Endothelial cell of umbilical vein (primary cell): ENCODE measurements around the gene VMP1. TPM values are rescaled to one million over a fixed set of nuclear protein-coding genes. Genes with fewer than 3 reads are reported as not detected.

Source experiments
- BruUV-seq: library from RNA; stranded (reverse); fragments of 400-500 nt; replicated peaks from 2 replicates; lab custom pipeline; 2021; lab: Mats Ljungman, UMichigan
- CTCF ChIA-PET: fragments of 300-600, 350-600 bp; sonication (Branson Sonifier 250); formaldehyde crosslinking; loops from one replicate; lab custom pipeline; 2021; ENCODE audit warnings: antibody characterized with exemption, inconsistent platforms; lab: Charles Lee
- POLR2A ChIA-PET: fragments of 300-600, 350-600 bp; sonication (Branson Sonifier 250); formaldehyde crosslinking; loops from one replicate; lab custom pipeline; 2021; ENCODE audit warnings: antibody characterized with exemption, inconsistent platforms; lab: Charles Lee
- DNase-seq: peaks from one replicate; pipeline ENCODE4 v3.0.0-alpha.2; 2011; ENCODE audit warnings: low read depth, low spot score
- FAIRE-seq: peaks from 2 replicates; lab custom pipeline; 2011; peaks lifted over from hg19 to GRCh38; lab: Jason Lieb, UNC
- H2AFZ ChIP-seq: 2 replicates; pipeline ENCODE4 v1.6.0; 2012; ENCODE audit warnings: low read depth, low read length, control low read depth, inconsistent platforms
- H3K27ac ChIP-seq: 2 replicates; pipeline ENCODE4 v1.5.1; 2011; ENCODE audit warnings: low read depth, mild to moderate bottlenecking, control low read depth, low read length, moderate library complexity; ENCODE audit not compliant: insufficient read depth
- H3K27me3 ChIP-seq, 2 experiments: 2 replicates each; pipeline versions ENCODE4 v1.6.0 to v1.6.1; 2011; ENCODE audit warnings: low read length in 2 of 2, mixed read lengths in 1 of 2; ENCODE audit not compliant: control insufficient read depth in 2 of 2, insufficient read depth in 2 of 2
- H3K36me3 ChIP-seq, 2 experiments: 2 replicates in 1 of 2; 3 replicates in 1 of 2; pipeline ENCODE4 v1.5.1; 2011; ENCODE audit warnings: low read length in 2 of 2, mild to moderate bottlenecking in 1 of 2, moderate library complexity in 1 of 2; ENCODE audit not compliant: control insufficient read depth in 2 of 2, insufficient read depth in 2 of 2; ENCODE audit errors: extremely low read depth in 1 of 2
- H3K4me1 ChIP-seq: 3 replicates; pipeline ENCODE4 v1.5.1; 2011; ENCODE audit warnings: mild to moderate bottlenecking, low read length; ENCODE audit not compliant: control insufficient read depth, insufficient read depth; ENCODE audit errors: extremely low read depth
- H3K4me2 ChIP-seq: 2 replicates; pipeline ENCODE4 v1.6.1; 2011; ENCODE audit warnings: low read length, control low read depth, mixed read lengths; ENCODE audit not compliant: insufficient read depth
- H3K4me3 ChIP-seq, 3 experiments: fragments of 200-600 bp in 1 of 3; sonication (generic), shearing (Covaris generic) in 1 of 3; replicated peaks in 1 of 3; 2 replicates each; pipeline ENCODE4 v1.5.1; 2011 to 2016; ENCODE audit warnings: control low read depth in 3 of 3, low read length in 3 of 3, mild to moderate bottlenecking in 2 of 3, inconsistent platforms in 1 of 3, low read depth in 1 of 3, moderate library complexity in 1 of 3; ENCODE audit not compliant: insufficient read depth in 1 of 3
- H3K79me2 ChIP-seq: 2 replicates; pipeline ENCODE4 v1.6.0; 2012; ENCODE audit warnings: low read length, inconsistent platforms; ENCODE audit not compliant: control insufficient read depth, insufficient read depth
- H3K9ac ChIP-seq: replicated peaks from 2 replicates; pipeline ENCODE3; 2011; ENCODE audit warnings: low read length, control low read depth; ENCODE audit not compliant: insufficient read depth; ENCODE audit errors: extremely low read depth
- H3K9me1 ChIP-seq: replicated peaks from 3 replicates; pipeline ENCODE4 v1.6.0; 2011; ENCODE audit warnings: mild to moderate bottlenecking, low read length; ENCODE audit not compliant: control insufficient read depth, insufficient read depth; ENCODE audit errors: extremely low read depth
- H3K9me3 ChIP-seq: replicated peaks from 2 replicates; pipeline ENCODE4 v1.5.1; 2012; ENCODE audit warnings: low read length, inconsistent platforms; ENCODE audit not compliant: control insufficient read depth, insufficient read depth
- H4K20me1 ChIP-seq: replicated peaks from 2 replicates; pipeline ENCODE3; 2011; ENCODE audit warnings: mild to moderate bottlenecking, low read length; ENCODE audit not compliant: control insufficient read depth, insufficient read depth; ENCODE audit errors: extremely low read depth
- CTCF ChIP-seq, 2 donors: IDR thresholded peaks; 1 replicate in 1 of 2; 2 replicates in 1 of 2; pipeline ENCODE4 v1.5.1; 2011; ENCODE audit warnings: low read length in 2 of 2, mild to moderate bottlenecking in 2 of 2, moderate library complexity in 2 of 2, control low read depth in 1 of 2, inconsistent platforms in 1 of 2, low read depth in 1 of 2; ENCODE audit not compliant: insufficient read depth in 1 of 2; ENCODE audit errors: extremely low read depth in 1 of 2
- EZH2 ChIP-seq: IDR thresholded peaks from 2 replicates; pipeline ENCODE4 v1.6.1; 2012; ENCODE audit warnings: borderline replicate concordance, low read depth, mild to moderate bottlenecking, moderate library complexity, low read length, inconsistent platforms; ENCODE audit not compliant: severe bottlenecking
- FOS ChIP-seq: IDR thresholded peaks from 2 replicates; pipeline ENCODE4 v1.6.1; 2011; ENCODE audit warnings: mild to moderate bottlenecking, low read length, moderate library complexity, borderline replicate concordance; ENCODE audit not compliant: insufficient read depth
- GATA2 ChIP-seq: IDR thresholded peaks from 2 replicates; pipeline ENCODE4 v1.7.0; 2011; ENCODE audit warnings: low read depth, mild to moderate bottlenecking, moderate library complexity, mixed read lengths, low read length; ENCODE audit not compliant: insufficient read length, insufficient read depth
- JUN ChIP-seq: IDR thresholded peaks from 2 replicates; pipeline ENCODE4 v1.6.1; 2011; ENCODE audit warnings: borderline replicate concordance, low read depth; ENCODE audit not compliant: insufficient read length, insufficient read depth
- MAX ChIP-seq: IDR thresholded peaks from 2 replicates; pipeline ENCODE4 v1.6.1; 2011; ENCODE audit not compliant: insufficient read depth, insufficient read length
- MYC ChIP-seq: IDR thresholded peaks from one replicate; pipeline ENCODE4 v1.6.1; 2011; ENCODE audit warnings: mild to moderate bottlenecking, low read depth, low read length
- POLR2A ChIP-seq: IDR thresholded peaks from 2 replicates; pipeline ENCODE4 v1.6.1; 2012; ENCODE audit warnings: low read depth, mild to moderate bottlenecking, control low read depth, low read length
- POLR2AphosphoS5 ChIP-seq: IDR thresholded peaks from 2 replicates; pipeline ENCODE4 v1.6.1; 2012; ENCODE audit warnings: low read depth, mild to moderate bottlenecking, control low read depth, low read length, moderate library complexity; ENCODE audit not compliant: insufficient read depth
- dilution Hi-C: fragments of 300-500 bp; cut with MboI; formaldehyde crosslinking; loops from one replicate; pipeline ENCODE4 v1.15.0; 2019; ENCODE audit warnings: low sequenced_read_pairs; ENCODE audit not compliant: extremely low pct_ligation_motif_present
- intact Hi-C: fragments of 100-400 bp; cut with micrococcal nuclease; formaldehyde crosslinking; loops from one replicate; pipeline ENCODE4 v1.10.0; 2022
- polyA plus RNA-seq, 4 experiments: library from polyadenylated mRNA; depleted of rRNA in 3 of 4; stranded (reverse) in 3 of 4; unstranded in 1 of 4; fragments of >200 nt; gene quantifications; 2 replicates each; pipeline versions ENCODE4 v1.2.1 to v1.2.3, GENCODE V29; 2011 to 2012; ENCODE audit warnings: missing spikeins in 1 of 4
- total RNA-seq: library from RNA; stranded (reverse); gene quantifications from 2 replicates; pipeline ENCODE4 v1.2.3, GENCODE V29; 2021

VMP1 gene
- total and polyA plus RNA-seq, 2 donors (not counting 3 experiments of a cell fraction or from before 2014, with no cell fraction given): 138 to 270 TPM

GRCh38 chr17:59666235-59666634, 41.2 kb upstream of the VMP1 start:
- CTCF ChIA-PET: interaction anchor here (0.7 kb wide), 1 partner anchor 193 kb away, joined by 3 read pairs; no protein-coding TSS in a partner anchor
- H3K79me2 ChIP-seq: peaks cover 26% of the 10 kb centered on the region
- H3K9ac ChIP-seq: no peak overlapping the region
- intact Hi-C loops (loop anchor here (5.0 kb wide), 1 partner anchor 339 kb away; no protein-coding TSS in a partner anchor), dilution Hi-C loops (no loop called here)
- no peaks in the 10 kb centered on the region for H4K20me1 ChIP-seq
- no peak overlapping the region for H2AFZ ChIP-seq
- H3K4me2 ChIP-seq: no peak overlapping the region
- no peak overlapping the region for H3K27ac ChIP-seq
- no peak for TF ChIP-seq JUN
- TF ChIP-seq CTCF (IDR thresholded peaks at IDR 0.05; ENCODE audit: extremely low read depth in 1 of 2, insufficient read depth in 1 of 2, low read depth in 1 of 2, low read length in 2 of 2): no peak
- no peak for TF ChIP-seq MAX
- TF ChIP-seq POLR2A: no peak
- TF ChIP-seq EZH2: no peak
- no peak for TF ChIP-seq POLR2AphosphoS5
- TF ChIP-seq GATA2: no peak
- no peak for TF ChIP-seq FOS
- no peak for TF ChIP-seq MYC
- H3K9me3 ChIP-seq: no peaks in the 10 kb centered on the region
- BruUV-seq: no TSS peak
- H3K4me1 ChIP-seq: peaks cover 49% of the 10 kb centered on the region
- peaks cover 2% of the 10 kb centered on the region for H3K9me1 ChIP-seq
- POLR2A ChIA-PET: no interaction called here
- no peak overlapping the region for H3K4me3 ChIP-seq
- DNase-seq: no peak
- FAIRE-seq: no peak
- H3K36me3 ChIP-seq: peaks cover 7 to 38% of the 10 kb centered on the region in 2 experiments
- no peaks in the 10 kb centered on the region for H3K27me3 ChIP-seq
